ENCODE measurements around the gene IL6. TPM values are rescaled to one million over a fixed set of nuclear protein-coding genes. Genes with fewer than 3 reads are reported as not detected.

IL6 gene
- total RNA-seq, 2 donors from 2014 or later: 0.64 to 0.88 TPM

DNA sequence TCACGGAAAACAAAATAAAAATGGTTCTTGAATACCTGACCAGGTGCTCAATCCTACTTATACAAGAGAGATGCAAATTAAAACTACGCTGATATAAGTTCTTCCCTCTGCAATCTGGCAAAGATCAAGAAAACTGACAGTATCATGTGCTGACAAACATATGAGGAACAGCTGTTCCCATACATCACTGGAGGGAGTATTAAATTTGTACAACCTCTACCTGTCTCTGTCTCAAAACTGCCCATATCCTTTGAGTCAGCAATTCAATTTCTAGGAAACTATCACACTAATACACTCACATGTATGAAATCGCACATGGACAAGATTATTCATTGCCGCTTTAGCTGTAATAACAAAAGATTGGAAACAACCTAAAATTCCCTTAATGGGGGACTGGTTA, 11.0 kb upstream of the IL6 start:
- Histone ChIP-seq H3K4me3 (ENCODE audit: low read length) (no peak overlapping the region), H3K4me1 (ENCODE audit: control insufficient read depth, insufficient read depth, low read length) (peaks cover 7% of the 10 kb centered on the region), H3K36me3 (ENCODE audit: control insufficient read depth, insufficient read depth, low read length) (no peaks in the 10 kb centered on the region), H3K27ac (ENCODE audit: low read depth, low read length) (no peak overlapping the region), H3K9ac (ENCODE audit: extremely low read depth, low read length, poor library complexity, severe bottlenecking) (no peak overlapping the region), H3K9me3 (ENCODE audit: control insufficient read depth, low read length) (no peaks in the 10 kb centered on the region), H3K27me3 (ENCODE audit: control insufficient read depth, insufficient read depth, low read length, poor library complexity, severe bottlenecking) (no peaks in the 10 kb centered on the region)
- Mint-ChIP-seq H3K4me3 (no peak overlapping the region), H3K27ac (no peak overlapping the region), H3K27me3 (ENCODE audit: insufficient read depth) (no peaks in the 10 kb centered on the region), H3K9me3 (no peaks in the 10 kb centered on the region), H3K36me3 (ENCODE audit: low read depth) (no peaks in the 10 kb centered on the region), H3K4me1 (peaks cover 48% of the 10 kb centered on the region)
- TF ChIP-seq, protein P1, sequence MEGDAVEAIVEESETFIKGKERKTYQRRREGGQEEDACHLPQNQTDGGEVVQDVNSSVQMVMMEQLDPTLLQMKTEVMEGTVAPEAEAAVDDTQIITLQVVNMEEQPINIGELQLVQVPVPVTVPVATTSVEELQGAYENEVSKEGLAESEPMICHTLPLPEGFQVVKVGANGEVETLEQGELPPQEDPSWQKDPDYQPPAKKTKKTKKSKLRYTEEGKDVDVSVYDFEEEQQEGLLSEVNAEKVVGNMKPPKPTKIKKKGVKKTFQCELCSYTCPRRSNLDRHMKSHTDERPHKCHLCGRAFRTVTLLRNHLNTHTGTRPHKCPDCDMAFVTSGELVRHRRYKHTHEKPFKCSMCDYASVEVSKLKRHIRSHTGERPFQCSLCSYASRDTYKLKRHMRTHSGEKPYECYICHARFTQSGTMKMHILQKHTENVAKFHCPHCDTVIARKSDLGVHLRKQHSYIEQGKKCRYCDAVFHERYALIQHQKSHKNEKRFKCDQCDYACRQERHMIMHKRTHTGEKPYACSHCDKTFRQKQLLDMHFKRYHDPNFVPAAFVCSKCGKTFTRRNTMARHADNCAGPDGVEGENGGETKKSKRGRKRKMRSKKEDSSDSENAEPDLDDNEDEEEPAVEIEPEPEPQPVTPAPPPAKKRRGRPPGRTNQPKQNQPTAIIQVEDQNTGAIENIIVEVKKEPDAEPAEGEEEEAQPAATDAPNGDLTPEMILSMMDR (conservative IDR thresholded peaks at IDR 0.05): no peak
- no peak for DNase-seq
- 95% methylated on average over 3 to 4 of the region's 4 CpGs for WGBS, 2 experiments (ENCODE audit: insufficient coverage in 1 of 2, insufficient read length in 1 of 2)

DNA sequence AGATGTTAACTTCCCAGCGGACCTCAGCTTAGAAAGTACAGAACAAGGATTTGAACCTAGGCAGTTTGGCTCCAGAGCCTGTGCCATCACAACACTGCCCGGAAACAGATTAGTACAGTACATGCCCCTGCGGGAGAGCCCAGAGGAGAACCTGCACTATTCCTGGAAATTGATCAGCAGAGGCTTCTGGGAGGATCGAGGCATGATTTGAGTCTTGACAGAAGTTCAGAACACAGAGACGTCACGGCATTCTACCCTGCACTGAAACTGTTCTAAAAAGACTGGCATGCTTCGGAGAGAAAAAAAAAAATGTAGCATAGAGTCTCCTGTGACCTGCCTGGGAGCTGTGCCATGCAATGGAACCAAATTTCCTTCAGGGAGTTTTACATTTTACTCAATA, 9.2 kb upstream of the IL6 start:
- H3K36me3 Mint-ChIP-seq (ENCODE audit: low read depth): no peaks in the 10 kb centered on the region
- TF ChIP-seq, protein P1 (conservative IDR thresholded peaks at IDR 0.05): no peak
- Histone ChIP-seq H3K4me3 (ENCODE audit: low read length) (no peak overlapping the region), H3K36me3 (ENCODE audit: control insufficient read depth, insufficient read depth, low read length) (no peaks in the 10 kb centered on the region), H3K27me3 (ENCODE audit: control insufficient read depth, insufficient read depth, low read length, poor library complexity, severe bottlenecking) (no peaks in the 10 kb centered on the region), H3K9me3 (ENCODE audit: control insufficient read depth, low read length) (no peaks in the 10 kb centered on the region), H3K4me1 (ENCODE audit: control insufficient read depth, insufficient read depth, low read length) (peaks cover 7% of the 10 kb centered on the region), H3K27ac (ENCODE audit: low read depth, low read length) (no peak overlapping the region), H3K9ac (ENCODE audit: extremely low read depth, low read length, poor library complexity, severe bottlenecking) (no peak overlapping the region)
- H3K9me3 Mint-ChIP-seq: no peaks in the 10 kb centered on the region
- peaks cover 53% of the 10 kb centered on the region for H3K4me1 Mint-ChIP-seq
- no peak overlapping the region for H3K4me3 Mint-ChIP-seq
- H3K27me3 Mint-ChIP-seq (ENCODE audit: insufficient read depth): no peaks in the 10 kb centered on the region
- no peak for DNase-seq
- 89 to 92% methylated on average over 6 to 7 of the region's 7 CpGs for whole genome bisulfite sequencing, 2 experiments (ENCODE audit: insufficient coverage in 1 of 2, insufficient read length in 1 of 2)
- no peak overlapping the region for H3K27ac Mint-ChIP-seq

DNA sequence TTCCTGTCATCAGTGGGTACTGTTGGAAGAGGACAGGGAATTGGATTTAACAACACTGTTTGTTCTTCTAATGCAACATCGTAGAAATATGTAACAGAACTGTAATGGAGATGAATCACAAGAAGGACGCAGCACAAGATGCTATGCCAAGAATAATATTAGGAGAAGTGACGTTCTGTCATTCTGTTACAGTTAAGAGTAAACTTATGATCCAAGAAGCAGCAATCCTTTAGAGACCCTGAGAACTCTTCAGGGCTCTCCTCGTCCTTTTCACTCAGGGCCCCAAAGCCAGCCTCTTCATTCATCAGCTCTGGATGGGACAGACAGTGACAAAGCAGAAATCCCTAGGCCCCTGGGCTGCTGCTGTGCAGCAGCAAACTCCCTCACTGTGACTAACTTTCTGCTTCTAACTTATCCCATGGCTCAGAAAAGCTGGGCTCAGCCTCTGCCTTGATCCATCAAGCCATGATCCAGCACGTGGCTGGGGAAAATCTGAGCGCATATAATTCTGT, 8.7 kb upstream of the IL6 start:
- no peaks in the 10 kb centered on the region for H3K9me3 Mint-ChIP-seq
- no peak overlapping the region for H3K9ac ChIP-seq (ENCODE audit: extremely low read depth, low read length, poor library complexity, severe bottlenecking)
- peak overlapping the region; percentile 22 for H3K27ac Mint-ChIP-seq
- peak; percentile 51 for DNase-seq
- TF ChIP-seq, protein P1 (conservative IDR thresholded peaks at IDR 0.05): no peak
- WGBS, 2 experiments (ENCODE audit: insufficient coverage in 1 of 2, insufficient read length in 1 of 2): 83 to 91% methylated on average over 6 of the region's 6 CpGs
- peaks cover 7% of the 10 kb centered on the region for H3K4me1 ChIP-seq (ENCODE audit: control insufficient read depth, insufficient read depth, low read length)
- no peaks in the 10 kb centered on the region for H3K27me3 Mint-ChIP-seq (ENCODE audit: insufficient read depth)
- H3K4me1 Mint-ChIP-seq: peaks cover 54% of the 10 kb centered on the region
- no peaks in the 10 kb centered on the region for H3K9me3 ChIP-seq (ENCODE audit: control insufficient read depth, low read length)
- H3K36me3 Mint-ChIP-seq (ENCODE audit: low read depth): no peaks in the 10 kb centered on the region
- H3K4me3 Mint-ChIP-seq: no peak overlapping the region
- no peak overlapping the region for H3K4me3 ChIP-seq (ENCODE audit: low read length)
- H3K27ac ChIP-seq (ENCODE audit: low read depth, low read length): no peak overlapping the region
- H3K36me3 ChIP-seq (ENCODE audit: control insufficient read depth, insufficient read depth, low read length): no peaks in the 10 kb centered on the region
- H3K27me3 ChIP-seq (ENCODE audit: control insufficient read depth, insufficient read depth, low read length, poor library complexity, severe bottlenecking): no peaks in the 10 kb centered on the region

Measured in endodermal cell (in vitro differentiated cells).